HepG2 (cell line): ENCODE measurements around the gene AKAP1. TPM values are rescaled to one million over a fixed set of nuclear protein-coding genes. Genes with fewer than 3 reads are reported as not detected.

ENCODE experiments used
- CBX5 ChIP-seq: sonication (generic); formaldehyde crosslinking; IDR thresholded peaks from 2 replicates; pipeline ENCODE4 v1.4.0; 2020; ENCODE audit warnings: missing genetic modification reagents, borderline replicate concordance
- HBP1 ChIP-seq: IDR thresholded peaks from 2 replicates; pipeline ENCODE4 v1.6.1; 2016; ENCODE audit warnings: low read depth, control low read depth
- KMT2B ChIP-seq: IDR thresholded peaks from 2 replicates; pipeline ENCODE4 v1.6.1; 2016; ENCODE audit warnings: missing genetic modification reagents, missing compliant biosample characterization
- MAX ChIP-seq: IDR thresholded peaks from 2 replicates; pipeline ENCODE4 v1.6.1; 2012; ENCODE audit warnings: inconsistent platforms
- MYPOP ChIP-seq: sonication (generic); formaldehyde crosslinking; IDR thresholded peaks from 2 replicates; pipeline ENCODE4 v1.8.1; 2023; ENCODE audit warnings: mild to moderate bottlenecking, moderate library complexity, missing genetic modification reagents
- NFIB ChIP-seq: sonication (generic); formaldehyde crosslinking; IDR thresholded peaks from 2 replicates; pipeline ENCODE4 v1.9.0; 2021; ENCODE audit warnings: missing genetic modification reagents, mild to moderate bottlenecking, borderline replicate concordance
- NFIC ChIP-seq: IDR thresholded peaks from 2 replicates; pipeline ENCODE4 v1.6.1; 2012; ENCODE audit warnings: mild to moderate bottlenecking, low read length, inconsistent platforms
- PAWR ChIP-seq: sonication (generic); formaldehyde crosslinking; IDR thresholded peaks from 2 replicates; pipeline ENCODE4 v1.4.0; 2020; ENCODE audit warnings: missing genetic modification reagents, mild to moderate bottlenecking, borderline replicate concordance
- PHF21A ChIP-seq: sonication (generic); formaldehyde crosslinking; IDR thresholded peaks from 2 replicates; pipeline ENCODE4 v1.5.0; 2020; ENCODE audit warnings: mild to moderate bottlenecking, missing genetic modification reagents
- RAD21 ChIP-seq: fragments of 450-650 bp; formaldehyde crosslinking; IDR thresholded peaks from 2 replicates; pipeline ENCODE4 v1.5.0; 2020; ENCODE audit warnings: mild to moderate bottlenecking
- SIX4 ChIP-seq: sonication (generic); formaldehyde crosslinking; IDR thresholded peaks from 2 replicates; pipeline ENCODE4 v1.4.0; 2020; ENCODE audit warnings: missing genetic modification reagents
- SNAI1 ChIP-seq: sonication (generic); formaldehyde crosslinking; IDR thresholded peaks from 2 replicates; pipeline ENCODE4 v1.5.0; 2020; ENCODE audit warnings: mild to moderate bottlenecking, missing genetic modification reagents, borderline replicate concordance
- U2AF2 ChIP-seq: fragments of 200-400 bp; formaldehyde crosslinking; IDR thresholded peaks from 2 replicates; pipeline ENCODE4 v1.6.1; 2017; ENCODE audit warnings: low read depth, mild to moderate bottlenecking, low read length
- ZBTB14 ChIP-seq: sonication (generic); formaldehyde crosslinking; IDR thresholded peaks from 2 replicates; pipeline ENCODE4 v1.4.0; 2020; ENCODE audit warnings: missing genetic modification reagents
- ZBTB43 ChIP-seq: sonication (generic); formaldehyde crosslinking; conservative IDR thresholded peaks from 2 replicates; pipeline ENCODE4 v1.4.0; 2020; ENCODE audit warnings: missing genetic modification reagents
- ZFP36L1 ChIP-seq: sonication (generic); formaldehyde crosslinking; IDR thresholded peaks from 2 replicates; pipeline ENCODE4 v1.8.0; 2022; ENCODE audit warnings: mild to moderate bottlenecking, missing genetic modification reagents, moderate library complexity
- ZNF124 ChIP-seq: sonication (generic); formaldehyde crosslinking; IDR thresholded peaks from 2 replicates; pipeline ENCODE4 v1.4.0; 2020; ENCODE audit warnings: missing genetic modification reagents
- ZNF274 ChIP-seq: sonication (generic); formaldehyde crosslinking; IDR thresholded peaks from 2 replicates; pipeline ENCODE4 v1.5.1; 2020; ENCODE audit warnings: mild to moderate bottlenecking, missing genetic modification reagents
- ZNF282 ChIP-seq: fragments of 450-650 bp; IDR thresholded peaks from 2 replicates; pipeline ENCODE4 v1.6.1; 2018; ENCODE audit not compliant: partially characterized antibody
- ZNF292 ChIP-seq: sonication (generic); formaldehyde crosslinking; IDR thresholded peaks from 2 replicates; pipeline ENCODE4 v1.8.1; 2022; ENCODE audit warnings: mild to moderate bottlenecking, low read depth, missing genetic modification reagents, borderline replicate concordance
- ZNF33A ChIP-seq: sonication (generic); formaldehyde crosslinking; IDR thresholded peaks from 2 replicates; pipeline ENCODE4 v1.5.1; 2020; ENCODE audit warnings: missing genetic modification reagents, mild to moderate bottlenecking, moderate library complexity, borderline replicate concordance
- ZNF451 ChIP-seq: sonication (generic); formaldehyde crosslinking; IDR thresholded peaks from 2 replicates; pipeline ENCODE4 v1.5.0; 2020; ENCODE audit warnings: mild to moderate bottlenecking, missing genetic modification reagents
- ZNF484 ChIP-seq: sonication (generic); formaldehyde crosslinking; IDR thresholded peaks from 2 replicates; pipeline ENCODE4 v1.5.1; 2020; ENCODE audit warnings: mild to moderate bottlenecking, low read depth, missing genetic modification reagents, borderline replicate concordance
- ZNF530 ChIP-seq: sonication (generic); formaldehyde crosslinking; IDR thresholded peaks from 2 replicates; pipeline ENCODE4 v1.5.0; 2020; ENCODE audit warnings: low read depth, mild to moderate bottlenecking, missing genetic modification reagents
- ZNF597 ChIP-seq: sonication (generic); formaldehyde crosslinking; IDR thresholded peaks from 2 replicates; pipeline ENCODE4 v1.5.0; 2020; ENCODE audit warnings: missing genetic modification reagents
- ZNF703 ChIP-seq: sonication (generic); formaldehyde crosslinking; IDR thresholded peaks from 2 replicates; pipeline ENCODE4 v1.5.1; 2020; ENCODE audit warnings: missing genetic modification reagents, mild to moderate bottlenecking, moderate library complexity, borderline replicate concordance
- ZNF878 ChIP-seq: sonication (generic); formaldehyde crosslinking; IDR thresholded peaks from 2 replicates; pipeline ENCODE4 v1.8.1; 2023; ENCODE audit warnings: mild to moderate bottlenecking, missing genetic modification reagents, moderate library complexity
- polyA plus RNA-seq, 8 experiments: library from polyadenylated mRNA; depleted of rRNA in 3 of 8; stranded (reverse) in 7 of 8; unstranded in 1 of 8; fragments of >200 nt; fragmentation: Illumina TruSeq in 4 of 8; extraction: Trizol in 4 of 8; gene quantifications; 2 replicates each; pipeline versions ENCODE4 v1.2.1 to v1.2.3, GENCODE V29; 2011 to 2016; ENCODE audit warnings: low read depth in 4 of 8, missing spikeins in 1 of 8, mixed read lengths in 1 of 8; ENCODE audit not compliant: insufficient read depth in 1 of 8
- total RNA-seq, 5 experiments: library from RNA; depleted of rRNA; stranded (reverse); fragments of >200 nt; fragmentation: Illumina TruSeq; extraction: Trizol; gene quantifications; 2 replicates each; pipeline ENCODE4 v1.2.3, GENCODE V29; 2016; ENCODE audit warnings: low read depth in 1 of 5

The AKAP1 gene
- total and polyA plus RNA-seq, 2 of the 13 experiments (the other 11 are each of a cell fraction or from before 2014, with no cell fraction given) = 101 to 131 TPM

- TF ChIP-seq ZNF124 (CRISPR knock-in tag) (no peak), ZNF282 (no peak), ZFP36L1 (CRISPR knock-in tag) (no peak), ZNF530 (CRISPR knock-in tag) (no peak), NFIB (peak; percentile 57; the same call in 1 of the 2 replicates), ZNF484 (CRISPR knock-in tag) (no peak), RAD21 (CRISPR knock-in tag) (no peak), MYPOP (no peak), PHF21A (CRISPR knock-in tag) (no peak), ZNF292 (no peak; the same call in 1 of the 2 replicates), SIX4 (CRISPR knock-in tag) (no peak), HBP1 (no peak), ZBTB43 (CRISPR knock-in tag) (no peak), NFIC (no peak), MAX (no peak), ZNF451 (CRISPR knock-in tag) (no peak), ZBTB14 (no peak), KMT2B (CRISPR knock-in tag) (no peak), ZNF878 (CRISPR knock-in tag) (no peak), ZNF597 (CRISPR knock-in tag) (0 out of 2 replicates have a peak, but pooled peaks have one; percentile 35), SNAI1 (CRISPR knock-in tag) (no peak), ZNF33A (CRISPR knock-in tag) (no peak), CBX5 (no peak), ZNF274 (no peak), ZNF703 (CRISPR knock-in tag) (no peak), PAWR (CRISPR knock-in tag) (no peak), U2AF2 (no peak)
Measured at GRCh38 chr17:57113656-57114055, 28.6 kb downstream of the AKAP1 start (continued).
